PC-9 (cell line): ENCODE measurements around the gene TRIM45. TPM values are rescaled to one million over a fixed set of nuclear protein-coding genes. Genes with fewer than 3 reads are reported as not detected.

Source experiments
- BruUV-seq: library from RNA; stranded (reverse); fragments of 400-500 nt; replicated peaks from 2 replicates; lab custom pipeline; 2021; lab: Mats Ljungman, UMichigan
- CTCF ChIA-PET: fragments of 300-600 bp; sonication (Branson Sonifier 250); formaldehyde crosslinking; loops from one replicate; lab custom pipeline; 2022; ENCODE audit warnings: antibody characterized with exemption; lab: Charles Lee
- POLR2A ChIA-PET: fragments of 300-600 bp; sonication (Branson Sonifier 250); formaldehyde crosslinking; loops from one replicate; lab custom pipeline; 2022; ENCODE audit warnings: antibody characterized with exemption; ENCODE audit not compliant: unreplicated experiment; lab: Charles Lee
- DNase-seq, 2 experiments: peaks; one replicate each; pipeline versions ENCODE4 v3.0.0 to v3.0.0-alpha.2; 2015 to 2022; ENCODE audit warnings: mixed read lengths in 1 of 2
- H2AFZ ChIP-seq: fragments of 200-600 bp; sonication (generic); 2 replicates; pipeline ENCODE4 v1.8.1; 2017; ENCODE audit warnings: antibody characterized with exemption
- H3F3A ChIP-seq: fragments of 200-600 bp; sonication (generic); 2 replicates; pipeline ENCODE4 v1.8.1; 2017; ENCODE audit warnings: antibody characterized with exemption, mild to moderate bottlenecking, low read depth; ENCODE audit not compliant: insufficient read depth
- H3K27ac ChIP-seq: fragments of 200-600 bp; sonication (generic); 2 replicates; pipeline ENCODE4 v1.6.1; 2016; ENCODE audit warnings: mixed run types
- H3K27me3 ChIP-seq: fragments of 200-600 bp; sonication (generic); 2 replicates; pipeline ENCODE4 v1.6.1; 2016; ENCODE audit warnings: low read depth, mixed run types; ENCODE audit not compliant: insufficient read depth
- H3K36me3 ChIP-seq: fragments of 200-600 bp; sonication (generic); 2 replicates; pipeline ENCODE4 v1.6.1; 2016; ENCODE audit warnings: low read depth, mixed run types
- H3K4me1 ChIP-seq: fragments of 200-600 bp; sonication (generic); replicated peaks from 2 replicates; pipeline ENCODE4 v1.6.1; 2016; ENCODE audit warnings: mixed run types; ENCODE audit not compliant: insufficient read depth
- H3K4me2 ChIP-seq: fragments of 200-600 bp; sonication (generic); 2 replicates; pipeline ENCODE4 v1.6.1; 2017; ENCODE audit warnings: mixed run types
- H3K4me3 ChIP-seq: fragments of 200-600 bp; sonication (generic); 2 replicates; pipeline ENCODE4 v1.6.1; 2016; ENCODE audit warnings: mixed run types
- H3K79me2 ChIP-seq: fragments of 200-600 bp; sonication (generic); 2 replicates; pipeline ENCODE4 v1.6.1; 2017; ENCODE audit warnings: low read depth, mixed run types
- H3K9me2 ChIP-seq: fragments of 200-600 bp; sonication (generic); 2 replicates; pipeline ENCODE4 v1.8.1; 2017; ENCODE audit warnings: mild to moderate bottlenecking; ENCODE audit not compliant: insufficient read depth
- H3K9me3 ChIP-seq: fragments of 200-600 bp; sonication (generic); 2 replicates; pipeline ENCODE4 v1.8.1; 2016; ENCODE audit warnings: low read depth; ENCODE audit not compliant: insufficient read depth
- H4K20me1 ChIP-seq: fragments of 200-600 bp; sonication (generic); 2 replicates; pipeline ENCODE4 v1.8.1; 2017; ENCODE audit not compliant: insufficient read depth
- CTCF ChIP-seq: fragments of 200-600 bp; sonication (generic); conservative IDR thresholded peaks from 2 replicates; pipeline ENCODE4 v1.6.1; 2017; ENCODE audit warnings: mixed run types, antibody characterized with exemption, mild to moderate bottlenecking, moderate library complexity
- EZH2 ChIP-seq: fragments of 200-600 bp; sonication (generic); IDR thresholded peaks from 2 replicates; pipeline ENCODE4 v1.8.0; 2017; ENCODE audit warnings: antibody characterized with exemption, low read depth
- intact Hi-C: fragments of 100-400 bp; cut with micrococcal nuclease; formaldehyde crosslinking; loops from one replicate; pipeline ENCODE4 v1.10.0; 2022; ENCODE audit not compliant: unreplicated experiment
- total RNA-seq: library from RNA; stranded (reverse); gene quantifications from 2 replicates; pipeline ENCODE4 v1.2.3, GENCODE V29; 2021

TRIM45 gene
- total RNA-seq, 1 experiment from 2014 or later: 10.0 TPM

GRCh38 chr1:117147856-117148588, 26.5 kb upstream of the TRIM45 start:
- H3K4me2 ChIP-seq: peak overlapping the region; percentile 73
- DNase-seq: peak; percentile 41 to 96
- intact Hi-C loops: loop anchor here (1.0 to 2.0 kb wide), 2 partner anchors 63 to 121 kb away; partner anchors contain the start of gene VTCN1
- no peaks in the 10 kb centered on the region for H3K27me3 ChIP-seq
- peaks cover 41% of the 10 kb centered on the region for H3K4me1 ChIP-seq
- H2AFZ ChIP-seq: no peak overlapping the region
- H3K79me2 ChIP-seq: no peaks in the 10 kb centered on the region
- peak overlapping the region; percentile 89 for H3K27ac ChIP-seq
- no peaks in the 10 kb centered on the region for H3K9me2 ChIP-seq
- no peaks in the 10 kb centered on the region for H4K20me1 ChIP-seq
- peak overlapping the region; percentile 9; the same call in 1 of the 2 replicates for H3K4me3 ChIP-seq
- ChIA-PET POLR2A (no interaction called here), CTCF (interaction anchor here (0.6 kb wide), 1 partner anchor 39 kb away, joined by 8 read pairs; no protein-coding TSS in a partner anchor)
- BruUV-seq: no TSS peak
- H3K9me3 ChIP-seq: no peaks in the 10 kb centered on the region
- H3F3A ChIP-seq: peaks cover 33% of the 10 kb centered on the region
- no peak for TF ChIP-seq EZH2
- no peak for TF ChIP-seq CTCF
- H3K36me3 ChIP-seq: no peaks in the 10 kb centered on the region

- H3K9me2 ChIP-seq: no peaks in the 10 kb centered on the region
- peak overlapping the region; percentile 89 for H3K27ac ChIP-seq
- H3K36me3 ChIP-seq: no peaks in the 10 kb centered on the region
- peak in 1 of 2 experiments; percentile 7 for DNase-seq
- peaks cover 33% of the 10 kb centered on the region for H3F3A ChIP-seq
- TF ChIP-seq CTCF: no peak
- TF ChIP-seq EZH2: no peak
- H3K4me1 ChIP-seq: peaks cover 41% of the 10 kb centered on the region
- CTCF ChIA-PET: interaction anchor here (0.6 kb wide), 1 partner anchor 40 kb away, joined by 8 read pairs; no protein-coding TSS in a partner anchor
- intact Hi-C loops: loop anchor here (1.0 to 2.0 kb wide), 2 partner anchors 63 to 122 kb away; partner anchors contain the start of gene VTCN1
- no peaks in the 10 kb centered on the region for H3K27me3 ChIP-seq
- peak overlapping the region; percentile 73 for H3K4me2 ChIP-seq
- BruUV-seq: TSS peak; percentile 59
- no peaks in the 10 kb centered on the region for H3K9me3 ChIP-seq
- POLR2A ChIA-PET: interaction anchor here (0.9 kb wide), 1 partner anchor 64 kb away, joined by 7 read pairs; the partner anchor contains the start of gene VTCN1
- no peaks in the 10 kb centered on the region for H4K20me1 ChIP-seq
- no peak overlapping the region for H2AFZ ChIP-seq
- H3K4me3 ChIP-seq: peak overlapping the region; percentile 9; the same call in 1 of the 2 replicates
- H3K79me2 ChIP-seq: no peaks in the 10 kb centered on the region
Measured at GRCh38 chr1:117147341-117147831, 25.8 kb upstream of the TRIM45 start.

DNA sequence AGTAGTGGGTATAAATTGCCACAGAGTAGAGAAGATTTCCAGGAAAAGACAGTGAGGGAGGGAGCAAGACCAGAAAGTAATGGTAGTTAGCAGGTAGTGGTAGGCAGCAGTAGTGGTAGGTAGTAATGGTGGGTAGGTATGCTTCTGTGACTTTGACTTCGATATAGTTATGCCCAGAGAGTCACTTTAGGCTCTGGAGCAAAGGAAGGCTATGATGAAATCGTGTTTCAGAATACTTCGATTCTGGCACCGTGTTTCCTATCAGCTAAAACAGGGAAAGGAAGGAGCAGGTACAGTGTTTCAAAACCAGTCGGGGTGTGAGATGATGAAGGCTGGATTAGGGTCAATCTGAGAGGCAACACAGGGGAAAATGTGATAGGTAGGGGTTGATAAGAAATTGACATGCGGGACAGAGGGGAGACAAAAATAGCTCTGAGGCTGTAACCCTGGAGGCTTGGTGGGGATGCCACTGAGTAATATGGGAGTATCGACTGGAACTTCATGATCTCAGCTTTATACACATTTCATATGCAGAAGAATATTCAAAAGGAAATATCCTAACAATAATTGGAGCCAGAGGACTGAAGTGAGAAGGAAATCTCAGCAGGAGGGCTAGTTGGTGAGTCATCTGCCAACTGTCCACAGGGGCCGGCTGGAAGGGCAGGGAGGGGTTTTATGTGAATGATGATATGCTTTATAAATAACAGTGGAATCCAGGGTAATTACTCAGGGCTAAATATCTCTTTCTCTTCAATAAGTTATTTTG, 25.2 kb upstream of the TRIM45 start:
- peaks cover 41% of the 10 kb centered on the region for H3K4me1 ChIP-seq
- H3K36me3 ChIP-seq: no peaks in the 10 kb centered on the region
- peaks cover 33% of the 10 kb centered on the region for H3F3A ChIP-seq
- H3K4me2 ChIP-seq: peak overlapping the region; percentile 73
- ChIA-PET POLR2A (interaction anchor here (0.5 to 0.9 kb wide), 2 partner anchors 9 to 64 kb away, joined by 5 to 7 read pairs; partner anchors contain the start of gene VTCN1), CTCF (no interaction called here)
- no peaks in the 10 kb centered on the region for H3K9me3 ChIP-seq
- peak overlapping the region; percentile 89 for H3K27ac ChIP-seq
- intact Hi-C loops: loop anchor here (1.0 to 2.0 kb wide), 2 partner anchors 64 to 123 kb away; partner anchors contain the start of gene VTCN1
- DNase-seq: peak; percentile 79 to 99
- H3K79me2 ChIP-seq: no peaks in the 10 kb centered on the region
- H3K27me3 ChIP-seq: no peaks in the 10 kb centered on the region
- no peaks in the 10 kb centered on the region for H4K20me1 ChIP-seq
- H3K4me3 ChIP-seq: peak overlapping the region; percentile 27; the same call in 1 of the 2 replicates
- BruUV-seq: no TSS peak
- no peaks in the 10 kb centered on the region for H3K9me2 ChIP-seq
- TF ChIP-seq CTCF (no peak), EZH2 (no peak)
- H2AFZ ChIP-seq: peak overlapping the region; percentile 70
